IMR-90 (cell line): ENCODE data around the gene RELN. TPM values are rescaled to one million over a fixed set of nuclear protein-coding genes. Genes with fewer than 3 reads are reported as not detected.

Experiments used
- ATAC-seq: fragments of 200-7000 bp; cut with Tn5 transposase; 2 replicates; pipeline ENCODE4 v1.9.1; 2020; ENCODE audit warnings: low read depth, mild to moderate bottlenecking, moderate library complexity
- BruUV-seq: library from RNA; stranded (reverse); fragments of 400-500 nt; replicated peaks from 2 replicates; lab custom pipeline; 2021; lab: Mats Ljungman, UMichigan
- CTCF ChIA-PET: fragments of 300-600 bp; formaldehyde crosslinking; extraction: SDS; loops from one replicate; lab custom pipeline; 2021; ENCODE audit warnings: antibody characterized with exemption; lab: Yijun Ruan, JAX
- POLR2A ChIA-PET: fragments of 300-600 bp; sonication (Branson Sonifier 250); formaldehyde crosslinking; loops from one replicate; lab custom pipeline; 2022; ENCODE audit warnings: antibody characterized with exemption; ENCODE audit not compliant: unreplicated experiment; lab: Charles Lee
- DNase-seq: peaks from one replicate; pipeline ENCODE4 v3.0.0; 2013
- H2AFZ ChIP-seq: replicated peaks from 2 replicates; pipeline ENCODE3; 2013; ENCODE audit warnings: low read length, mild to moderate bottlenecking; ENCODE audit not compliant: poor library complexity
- H2AK5ac ChIP-seq: 2 replicates; pipeline ENCODE4 v1.6.1; 2013; ENCODE audit warnings: low read depth, low read length, inconsistent platforms
- H2AK9ac ChIP-seq: replicated peaks from 2 replicates; pipeline ENCODE3; 2013; ENCODE audit warnings: mild to moderate bottlenecking, low read depth, low read length, moderate library complexity; ENCODE audit not compliant: poor library complexity
- H2BK120ac ChIP-seq: 2 replicates; pipeline ENCODE4 v1.6.1; 2013; ENCODE audit warnings: low read depth, low read length, inconsistent platforms
- H2BK15ac ChIP-seq: 3 replicates; pipeline ENCODE4 v1.6.1; 2013; ENCODE audit warnings: low read depth, low read length, inconsistent platforms
- H2BK20ac ChIP-seq: 2 replicates; pipeline ENCODE4 v1.6.1; 2013; ENCODE audit warnings: low read depth, mild to moderate bottlenecking, inconsistent platforms, low read length, moderate library complexity
- H2BK5ac ChIP-seq: 2 replicates; pipeline ENCODE4 v1.6.1; 2013; ENCODE audit warnings: mild to moderate bottlenecking, low read depth, low read length, inconsistent platforms; ENCODE audit not compliant: poor library complexity, severe bottlenecking
- H3K14ac ChIP-seq: replicated peaks from 2 replicates; pipeline ENCODE4 v1.6.1; 2013; ENCODE audit warnings: low read depth, low read length, inconsistent platforms
- H3K18ac ChIP-seq: 2 replicates; pipeline ENCODE4 v1.6.1; 2013; ENCODE audit warnings: low read depth, low read length, control low read depth
- H3K23ac ChIP-seq: 2 replicates; pipeline ENCODE4 v1.6.1; 2013; ENCODE audit warnings: low read depth, low read length, inconsistent platforms
- H3K27ac ChIP-seq: 2 replicates; pipeline ENCODE4 v1.5.1; 2013; ENCODE audit warnings: mild to moderate bottlenecking, control low read depth, low read length; ENCODE audit not compliant: insufficient read depth
- H3K27me3 ChIP-seq: 2 replicates; pipeline ENCODE4 v1.6.1; 2013; ENCODE audit warnings: low read length; ENCODE audit not compliant: control insufficient read depth, insufficient read depth
- H3K36me3 ChIP-seq: 2 replicates; pipeline ENCODE4 v1.6.1; 2013; ENCODE audit warnings: low read length, mixed read lengths; ENCODE audit not compliant: control insufficient read depth, insufficient read depth
- H3K4ac ChIP-seq: 2 replicates; pipeline ENCODE4 v1.6.1; 2013; ENCODE audit warnings: low read depth, low read length, inconsistent platforms
- H3K4me1 ChIP-seq: 2 replicates; pipeline ENCODE4 v1.6.1; 2013; ENCODE audit warnings: low read length, mixed read lengths; ENCODE audit not compliant: control insufficient read depth, insufficient read depth
- H3K4me2 ChIP-seq: 2 replicates; pipeline ENCODE4 v1.6.1; 2013; ENCODE audit warnings: low read depth, mild to moderate bottlenecking, control low read depth, low read length, moderate library complexity
- H3K4me3 ChIP-seq: 2 replicates; pipeline ENCODE4 v1.5.1; 2013; ENCODE audit warnings: low read depth, mild to moderate bottlenecking, control low read depth, low read length, moderate library complexity; ENCODE audit not compliant: insufficient read depth
- H3K56ac ChIP-seq: 2 replicates; pipeline ENCODE4 v1.6.1; 2013; ENCODE audit warnings: low read length, inconsistent platforms; ENCODE audit not compliant: insufficient read depth; ENCODE audit errors: extremely low read depth
- H3K79me1 ChIP-seq, 2 experiments: 2 replicates each; pipeline ENCODE4 v1.6.1; 2013; ENCODE audit warnings: low read length in 2 of 2, inconsistent platforms in 1 of 2, low read depth in 1 of 2
- H3K9ac ChIP-seq: 2 replicates; pipeline ENCODE4 v1.6.1; 2013; ENCODE audit warnings: low read depth, low read length, control low read depth
- H3K9me1 ChIP-seq: 2 replicates; pipeline ENCODE4 v1.6.1; 2013; ENCODE audit warnings: low read length, inconsistent platforms; ENCODE audit not compliant: insufficient read depth
- H3K9me3 ChIP-seq: 2 replicates; pipeline ENCODE4 v1.6.1; 2013; ENCODE audit warnings: low read length; ENCODE audit not compliant: control insufficient read depth, insufficient read depth
- H4K20me1 ChIP-seq: 2 replicates; pipeline ENCODE4 v1.6.1; 2013; ENCODE audit warnings: low read length, inconsistent platforms; ENCODE audit not compliant: insufficient read depth
- H4K5ac ChIP-seq: 2 replicates; pipeline ENCODE4 v1.6.1; 2013; ENCODE audit warnings: mild to moderate bottlenecking, low read depth, low read length, control low read depth
- H4K8ac ChIP-seq, 2 experiments: 2 replicates each; pipeline ENCODE4 v1.6.1; 2013; ENCODE audit warnings: low read depth in 2 of 2, low read length in 2 of 2, control low read depth in 1 of 2, inconsistent platforms in 1 of 2
- H4K91ac ChIP-seq: 2 replicates; pipeline ENCODE4 v1.6.1; 2013; ENCODE audit warnings: low read depth, low read length, inconsistent platforms; ENCODE audit not compliant: insufficient read depth
- CEBPB ChIP-seq: IDR thresholded peaks from 2 replicates; pipeline ENCODE4 v1.6.1; 2012; ENCODE audit warnings: low read depth, low read length, improper control_type of control experiment
- CHD1 ChIP-seq: IDR thresholded peaks from 2 replicates; pipeline ENCODE4 v1.6.1; 2012; ENCODE audit warnings: low read depth, low read length, improper control_type of control experiment
- WGBS, 2 experiments: methylation state at CpG; one replicate each; pipeline versions ENCODE4 v1.1.5 to v1.1.7; 2013; ENCODE audit warnings: missing lambda C conversion rate in 2 of 2; ENCODE audit not compliant: insufficient read length in 1 of 2; ENCODE audit errors: extremely low coverage in 2 of 2; 5-methylcytosine and 5-hydroxymethylcytosine counted together
- dilution Hi-C: fragments of 300-500 bp; cut with HindIII; formaldehyde crosslinking; loops from one replicate; pipeline ENCODE4 v1.14.3; 2018; ENCODE audit warnings: low sequenced_read_pairs; ENCODE audit not compliant: unreplicated experiment
- in situ Hi-C: fragments of 300-500 bp; cut with MboI; formaldehyde crosslinking; loops from 3 replicates; pipeline ENCODE4 v1.14.3; 2019; ENCODE audit warnings: low sequenced_read_pairs, inconsistent platforms, mixed read lengths
- intact Hi-C: fragments of 100-400 bp; cut with micrococcal nuclease; formaldehyde crosslinking; loops from 2 replicates; pipeline ENCODE4 v1.10.0; 2022
- polyA plus RNA-seq, 3 experiments: library from polyadenylated mRNA; depleted of rRNA; stranded (reverse); fragments of >200 nt; gene quantifications; 2 replicates each; pipeline ENCODE4 v1.2.3, GENCODE V29; 2012; ENCODE audit warnings: low replicate concordance in 1 of 3
- total RNA-seq: library from RNA; depleted of rRNA; stranded (reverse); fragments of >200 nt; gene quantifications from 2 replicates; pipeline ENCODE4 v1.2.3, GENCODE V29; 2012

RELN gene
- total and polyA plus RNA-seq, 2 of the 4 experiments (the other 2 are of a cell fraction) = 14.7 to 23.7 TPM

DNA sequence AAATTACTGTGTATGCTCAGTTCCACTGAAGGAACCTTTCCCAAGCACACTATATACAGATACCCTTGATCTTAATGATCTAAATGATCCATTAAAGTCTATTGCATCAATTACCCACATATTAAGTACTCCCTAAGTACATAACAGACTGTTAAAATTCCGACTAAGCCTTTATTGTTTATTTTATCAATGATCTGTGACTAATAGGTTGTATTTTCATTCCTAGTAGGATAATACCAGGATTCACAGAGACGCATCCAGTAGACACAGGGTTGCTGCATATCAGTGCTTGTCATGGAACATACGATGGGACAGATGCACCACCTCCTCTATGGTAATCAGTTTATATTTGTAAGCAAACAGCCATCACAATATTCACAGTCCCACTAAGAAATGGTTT lies 383.8 kb downstream of the RELN start:
- dilution Hi-C loops = no loop called here
- Histone ChIP-seq H3K4me2 (no peak overlapping the region), H3K79me1 (no peaks in the 10 kb centered on the region), H3K4me1 (peaks cover 5% of the 10 kb centered on the region; the same call in 1 of the 2 replicates), H2BK15ac (no peak overlapping the region), H3K4me3 (no peak overlapping the region), H2BK5ac (no peak overlapping the region), H3K27me3 (no peaks in the 10 kb centered on the region), H2AK9ac (no peak overlapping the region), H2AK5ac (no peak overlapping the region), H2BK20ac (no peak overlapping the region), H3K27ac (no peak overlapping the region), H4K8ac (no peak overlapping the region), H3K4ac (no peak overlapping the region), H3K9me1 (no peaks in the 10 kb centered on the region; the same call in 1 of the 2 replicates), H3K14ac (no peak overlapping the region), H3K9ac (no peak overlapping the region; the same call in 1 of the 2 replicates), H3K56ac (no peak overlapping the region), H3K18ac (no peak overlapping the region), H2BK120ac (no peak overlapping the region), H4K20me1 (no peaks in the 10 kb centered on the region), H4K91ac (no peak overlapping the region), H3K9me3 (no peaks in the 10 kb centered on the region), H4K5ac (no peak overlapping the region), H3K36me3 (no peaks in the 10 kb centered on the region), H3K23ac (no peak overlapping the region), H2AFZ (no peak overlapping the region)
- in situ Hi-C loops = no loop called here
- 0 out of 2 replicates have a peak, but pooled peaks have one; percentile 7 for TF ChIP-seq CEBPB
- no peak for TF ChIP-seq CHD1
- peak; percentile 28 for DNase-seq
- peak; percentile 62 for ATAC-seq
- no TSS peak for BruUV-seq
- WGBS, 2 experiments = no CpG with 5 or more reads among the region's 3 CpGs
- ChIA-PET POLR2A (no interaction called here), CTCF (interaction anchor here (0.6 kb wide), 1 partner anchor 1747 kb away, joined by 3 read pairs; no protein-coding TSS in a partner anchor)
- intact Hi-C loops = no loop called here
